Activated T-helper 1 cell treated with Interleukin-2 at 50 U/mL for 16 hours (primary cell): ENCODE data around the gene ADIPOR2.
A peak's percentile ranks its signal among the peaks of the same experiment; 100 is the strongest.

Source experiments
- DNase-seq: peaks from one replicate; pipeline ENCODE4 v3.0.0-alpha.2; 2020; ENCODE audit warnings: low read depth

ADIPOR2 gene

DNA sequence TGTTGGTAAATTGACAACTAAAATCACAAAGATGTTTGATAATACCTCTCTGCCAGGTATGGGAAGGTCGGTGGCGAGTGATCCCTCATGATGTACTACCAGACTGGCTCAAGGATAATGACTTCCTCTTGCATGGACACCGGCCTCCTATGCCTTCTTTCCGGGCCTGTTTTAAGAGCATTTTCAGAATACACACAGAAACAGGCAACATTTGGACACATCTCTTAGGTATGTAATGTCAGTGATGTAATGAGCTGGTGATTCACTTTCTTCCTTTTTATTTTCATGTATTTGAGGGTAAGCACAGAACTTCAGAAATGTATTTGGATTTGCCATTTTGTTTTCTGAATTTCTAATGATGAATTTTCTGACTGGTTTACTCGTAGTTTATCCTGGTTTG lies 86.9 kb downstream of the ADIPOR2 start:
- DNase-seq = no peak

DNA sequence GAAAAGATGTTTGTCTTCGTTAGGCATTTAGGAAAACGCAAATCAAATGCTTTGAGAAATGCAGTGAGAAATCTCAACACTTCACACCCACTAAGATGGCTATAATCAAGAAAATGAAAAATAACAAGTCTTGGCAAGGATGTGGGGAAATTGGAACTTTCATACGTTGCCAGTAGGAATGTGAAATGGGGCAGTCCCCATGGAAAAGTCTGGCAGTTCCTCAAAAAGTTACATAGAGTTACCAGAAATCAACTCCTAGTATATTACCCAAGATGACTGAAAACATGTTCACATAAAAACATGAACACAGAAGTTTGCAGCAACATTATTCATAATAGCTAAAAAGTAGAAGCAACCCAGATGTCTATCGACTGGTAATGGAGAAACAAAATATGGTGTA lies 88.0 kb downstream of the ADIPOR2 start:
- no peak for DNase-seq

DNA sequence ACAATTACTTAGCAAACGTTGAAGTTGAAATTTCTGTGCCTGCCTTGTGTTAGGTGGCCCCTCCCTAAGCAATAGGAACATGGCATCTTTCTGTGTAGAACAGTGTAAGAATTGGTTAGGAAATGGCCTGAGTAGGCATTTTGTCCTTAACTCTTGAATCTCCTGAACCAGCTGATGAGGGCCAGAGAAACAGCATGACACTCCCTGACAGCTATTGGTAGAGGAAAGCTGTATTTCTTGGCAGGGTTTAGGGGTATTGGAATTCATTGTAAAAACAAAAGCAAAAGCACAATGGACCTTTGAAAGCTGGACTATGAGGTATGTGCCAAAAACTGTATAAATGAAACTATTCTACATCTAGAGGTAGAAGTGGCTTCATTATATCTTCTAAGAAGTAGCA lies 88.9 kb downstream of the ADIPOR2 start:
- no peak for DNase-seq

DNA sequence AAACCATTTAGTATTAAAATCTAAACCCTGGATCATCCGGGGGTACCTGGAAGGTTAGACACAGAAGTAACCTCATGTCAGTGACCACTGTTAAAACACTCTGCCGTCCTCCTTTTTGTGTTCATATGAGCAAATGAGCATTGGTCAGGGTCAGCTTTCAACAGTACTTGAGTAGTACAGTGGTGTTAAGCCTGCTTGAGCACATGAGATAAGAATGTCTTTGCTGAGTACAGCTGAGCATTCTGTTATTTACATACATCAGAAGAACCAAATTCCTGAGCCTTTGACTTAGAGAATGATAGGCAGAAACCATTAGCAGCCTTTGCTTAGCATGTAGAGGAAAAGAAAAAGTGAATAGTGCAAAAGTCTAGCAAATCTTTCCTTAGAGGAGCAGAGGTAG lies 90.9 kb downstream of the ADIPOR2 start:
- no peak for DNase-seq

DNA sequence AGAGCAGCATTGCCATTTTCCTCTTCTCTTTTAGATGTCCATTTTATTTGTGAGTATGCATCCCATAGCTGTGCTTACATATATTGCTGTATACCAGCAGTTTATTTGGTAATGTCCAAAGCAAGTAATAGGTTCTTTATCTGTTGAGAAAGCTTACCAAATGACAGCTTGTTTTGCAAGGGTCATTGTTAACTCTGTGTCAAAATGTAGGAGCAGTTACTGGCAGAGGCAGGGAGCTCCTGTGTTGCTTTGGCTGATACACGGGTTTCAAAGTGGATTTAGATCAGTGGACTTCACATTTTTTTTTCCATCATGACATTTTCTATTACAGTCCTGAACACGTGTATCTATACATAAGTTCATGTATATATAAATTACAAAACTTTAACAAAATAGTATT lies 91.3 kb downstream of the ADIPOR2 start:
- DNase-seq = no peak

DNA sequence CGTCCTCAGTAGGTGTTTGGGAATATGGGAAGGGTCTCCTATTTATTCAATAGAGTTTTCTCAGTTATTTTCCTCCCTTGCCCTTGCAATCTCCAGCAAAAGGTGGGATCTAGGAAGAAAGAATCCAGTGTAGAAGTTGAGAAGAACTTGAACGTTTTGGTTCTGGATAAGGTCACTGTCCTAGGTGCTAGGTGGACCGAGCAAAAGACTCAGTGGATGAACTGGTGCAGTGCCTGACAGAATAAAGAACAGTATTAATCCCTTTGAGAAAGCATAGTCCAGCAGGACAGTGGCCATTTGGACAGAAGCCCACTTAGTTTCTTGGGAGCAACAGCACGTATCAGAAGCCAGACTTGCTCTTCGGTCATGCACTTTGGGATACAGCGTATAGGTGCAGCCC lies 96.8 kb downstream of the ADIPOR2 start:
- no peak for DNase-seq

DNA sequence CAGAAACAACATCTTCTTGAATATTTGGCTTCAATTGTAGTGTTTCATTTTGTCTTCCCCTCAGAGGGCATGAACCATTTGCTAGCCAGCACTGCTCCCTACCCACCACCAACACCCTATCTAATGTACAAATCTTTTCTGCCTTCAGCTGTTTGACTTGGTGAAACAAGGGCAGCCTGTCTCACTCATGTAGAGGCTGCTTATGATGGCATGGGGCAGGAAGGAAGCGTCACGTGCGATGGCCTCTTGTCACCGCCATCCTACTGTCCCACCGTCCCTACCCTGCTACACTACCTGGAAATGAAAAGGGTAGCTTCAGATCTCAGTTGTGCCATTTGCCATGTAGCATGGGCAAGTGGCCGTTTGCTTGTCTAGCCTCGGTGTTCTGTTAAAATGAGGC lies 99.6 kb downstream of the ADIPOR2 start:
- no peak for DNase-seq

DNA sequence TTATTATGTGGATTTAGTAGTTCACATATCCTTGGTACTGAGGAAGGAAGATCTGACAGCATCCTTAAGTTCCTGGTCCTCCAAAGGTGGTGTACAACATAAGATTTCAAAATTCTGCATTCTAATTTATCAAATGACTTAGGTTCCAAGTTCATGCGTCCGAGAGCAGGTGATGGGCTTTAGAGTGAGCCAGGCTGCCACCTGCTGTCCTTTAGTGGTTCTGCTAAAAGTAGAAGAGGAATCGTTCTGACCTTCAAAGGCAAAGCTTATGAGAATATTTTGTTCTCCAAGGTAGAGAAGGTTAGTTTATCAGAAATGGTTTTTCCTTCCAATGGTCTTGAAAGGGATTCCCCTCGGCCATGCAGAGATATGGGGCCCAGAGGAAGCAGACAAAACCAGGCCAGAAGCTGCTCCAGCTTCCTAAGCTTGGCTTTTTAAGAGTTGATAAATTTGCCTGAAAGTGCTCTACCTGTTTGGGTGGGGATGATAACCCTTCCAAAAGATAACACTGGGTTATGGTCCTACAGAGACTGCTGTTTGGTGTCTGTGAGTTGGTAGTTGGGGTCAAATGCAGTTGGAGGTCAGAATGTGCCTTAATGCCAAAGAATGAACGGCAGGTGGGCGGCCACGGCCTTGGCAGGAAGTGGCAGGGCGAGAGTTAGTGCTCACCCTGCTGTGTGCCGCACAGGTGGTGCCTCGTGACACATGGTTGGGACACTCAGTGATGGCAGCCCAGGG lies 100.4 kb downstream of the ADIPOR2 start:
- peak; percentile 37 for DNase-seq

DNA sequence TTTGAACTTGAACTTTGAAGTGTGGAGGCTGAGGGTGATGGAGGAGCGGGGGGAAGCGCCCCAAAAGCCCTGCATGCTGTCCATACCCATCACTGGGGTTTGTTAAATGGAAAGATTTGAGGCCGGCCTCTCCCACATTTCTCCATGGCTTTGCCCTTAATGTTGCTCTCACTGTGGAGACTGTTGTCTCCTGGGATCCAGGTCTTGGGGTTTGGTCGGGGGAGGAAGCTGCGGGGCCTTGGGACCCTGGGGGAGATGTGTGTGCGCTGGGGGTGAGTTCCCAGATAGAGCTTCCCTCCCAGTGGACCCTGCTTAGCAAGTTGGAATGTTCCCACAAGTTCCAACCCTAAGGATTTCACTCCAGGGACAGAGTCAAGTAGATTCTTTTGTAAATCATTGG lies 101.5 kb downstream of the ADIPOR2 start:
- no peak for DNase-seq

DNA sequence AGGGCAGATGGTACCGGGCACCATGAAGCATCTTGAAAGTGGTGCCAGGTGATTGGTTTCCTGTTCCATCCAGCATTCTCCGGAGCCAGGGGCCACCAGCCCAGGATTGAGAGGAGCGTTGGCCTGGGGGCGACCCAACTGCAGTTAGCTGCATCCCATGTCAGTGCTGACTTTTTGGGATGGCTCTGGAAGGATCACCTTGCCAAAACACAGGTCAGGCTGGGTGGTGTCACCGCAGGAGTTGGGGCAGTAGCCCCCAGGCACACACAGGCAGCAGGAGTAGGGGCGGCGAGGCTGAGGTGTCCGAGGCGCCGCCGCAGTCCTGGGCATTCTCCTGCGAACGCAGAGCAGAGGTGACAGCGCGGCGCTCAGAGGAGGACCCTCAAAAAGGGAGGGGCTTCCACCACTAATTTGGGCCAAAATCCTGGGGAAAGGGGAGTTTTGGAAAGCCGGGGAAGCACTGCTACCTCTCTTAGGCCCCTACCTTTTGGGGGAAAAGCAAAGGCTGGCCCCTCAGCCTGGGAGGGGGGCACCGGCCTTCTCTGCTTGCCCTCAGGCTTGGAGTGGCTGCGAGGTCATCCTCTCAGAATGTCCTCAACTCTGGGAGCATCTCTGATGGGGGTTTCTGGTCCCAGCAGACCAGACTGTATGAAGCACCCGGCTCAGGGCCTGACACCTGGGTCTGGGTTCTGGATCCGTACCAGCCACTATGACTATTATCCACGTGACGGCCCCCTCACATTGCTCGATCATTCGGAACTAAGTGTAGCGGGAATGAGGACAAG lies 102.7 kb downstream of the ADIPOR2 start:
- DNase-seq = no peak

DNA sequence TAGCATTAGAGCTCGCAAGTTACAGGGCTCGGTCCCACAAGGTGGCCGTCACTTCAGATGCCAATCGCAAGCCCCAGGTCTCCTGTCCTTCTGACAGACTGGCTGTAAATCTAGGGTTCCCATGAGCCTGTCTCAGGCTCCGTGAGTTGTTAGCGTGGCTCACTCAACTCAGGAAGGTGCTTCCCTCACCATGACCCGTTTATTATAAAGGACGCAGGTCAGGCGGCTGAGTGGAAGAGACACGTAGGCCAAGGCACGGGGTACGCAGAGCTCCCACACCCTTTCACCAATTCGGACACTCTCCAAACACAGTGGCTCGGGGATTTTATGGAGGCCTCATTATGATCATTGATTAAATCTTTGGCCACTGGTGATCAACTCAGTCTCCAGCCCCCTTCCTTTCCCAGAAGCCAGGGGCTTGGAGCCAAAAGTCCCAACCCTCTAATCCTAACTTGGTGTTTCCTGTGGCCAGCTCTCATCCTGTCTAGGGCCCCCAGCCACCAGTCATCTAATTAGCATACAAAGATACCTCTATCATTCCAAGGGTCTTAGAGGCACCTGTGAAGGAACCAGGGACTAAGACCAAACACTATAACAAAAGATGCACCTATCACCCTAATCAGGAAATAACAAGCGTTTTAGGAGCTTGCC lies 103.7 kb downstream of the ADIPOR2 start:
- no peak for DNase-seq

DNA sequence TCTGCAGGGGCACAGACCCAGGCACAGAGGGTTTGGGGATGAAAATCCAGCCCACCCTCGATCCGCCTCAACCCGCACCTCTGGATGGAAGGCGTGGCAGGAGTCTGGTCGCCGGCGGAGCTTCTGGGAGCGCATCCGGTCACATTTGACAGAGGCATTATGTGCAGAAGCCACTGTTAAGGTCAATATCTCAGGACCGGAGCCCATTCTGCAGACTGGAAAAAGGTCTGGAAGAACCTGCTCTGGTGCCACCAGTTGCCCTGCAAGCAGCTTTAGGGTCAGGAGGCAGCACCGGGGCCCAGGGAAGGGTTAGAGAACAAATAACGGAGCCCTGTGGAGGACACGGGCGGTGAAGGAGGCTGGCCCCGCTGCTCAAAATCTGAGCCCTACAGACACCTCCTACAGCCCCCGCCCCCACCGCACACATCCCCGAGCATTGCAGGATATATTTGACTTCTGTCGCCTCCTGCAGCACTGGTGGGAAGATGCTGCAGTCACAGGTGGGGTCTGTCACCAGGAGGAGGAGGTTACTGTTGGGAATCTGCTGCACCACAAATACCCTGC lies 104.4 kb downstream of the ADIPOR2 start:
- DNase-seq = no peak

DNA sequence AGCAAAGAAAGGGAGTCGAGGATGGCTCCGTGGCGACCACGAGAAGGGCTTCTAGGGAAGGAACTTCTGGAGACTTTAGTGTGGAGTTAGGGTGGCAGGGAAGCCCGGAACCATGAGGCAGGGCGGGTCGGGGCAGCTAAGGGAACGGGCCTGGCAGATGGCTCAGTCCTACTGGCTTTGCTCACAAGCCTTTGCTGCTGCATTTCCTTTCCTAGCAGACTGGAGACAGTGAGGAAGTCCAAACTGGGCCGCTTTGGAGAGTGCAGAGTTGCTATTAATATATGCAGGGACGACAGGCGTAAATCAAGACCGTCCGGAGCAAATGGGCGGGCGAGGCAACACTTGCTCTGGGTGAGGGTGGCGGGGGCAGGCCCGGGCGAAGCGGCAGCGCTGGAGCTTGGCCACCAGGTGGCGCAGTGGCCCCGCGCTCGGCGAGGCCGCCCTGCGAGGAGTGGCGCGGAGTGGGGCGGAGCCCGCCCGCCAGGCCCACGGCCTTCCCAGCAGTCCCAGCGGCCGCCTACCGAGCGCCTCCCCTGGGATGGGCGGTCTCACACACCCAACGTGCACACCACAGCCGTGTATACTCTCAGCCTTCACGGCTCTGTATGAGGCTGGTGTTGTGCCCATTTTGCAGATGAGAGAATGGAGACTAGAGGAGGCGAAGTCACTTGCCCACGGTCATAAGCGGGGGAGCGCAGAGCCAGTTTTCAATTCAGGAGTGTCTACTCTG lies 105.1 kb downstream of the ADIPOR2 start:
- peak; percentile 93 for DNase-seq

DNA sequence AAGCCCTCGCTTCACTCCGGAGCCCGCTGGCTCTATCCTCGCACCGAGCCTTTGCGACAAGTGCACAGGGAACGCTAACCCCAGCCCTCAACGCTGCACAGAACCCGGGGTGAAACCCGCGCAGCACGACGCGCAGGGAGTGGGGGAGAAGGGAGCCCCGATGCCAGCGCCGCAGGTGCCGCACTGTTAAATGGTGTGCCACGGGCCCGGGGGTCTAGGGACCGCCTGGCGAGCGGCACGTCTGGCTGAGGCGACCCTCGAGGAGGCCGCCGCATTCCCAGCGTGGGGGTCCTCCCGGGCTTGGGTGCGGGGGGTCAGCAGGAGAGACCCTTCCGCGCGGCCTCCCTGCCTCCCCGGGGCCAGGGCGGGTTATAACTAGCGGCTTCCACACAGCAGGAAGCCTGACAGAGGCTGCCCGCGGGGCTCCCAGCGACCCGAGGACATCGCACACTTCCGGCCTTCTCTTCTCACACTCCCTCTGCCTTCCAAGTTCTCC lies 105.7 kb downstream of the ADIPOR2 start:
- DNase-seq = no peak

DNA sequence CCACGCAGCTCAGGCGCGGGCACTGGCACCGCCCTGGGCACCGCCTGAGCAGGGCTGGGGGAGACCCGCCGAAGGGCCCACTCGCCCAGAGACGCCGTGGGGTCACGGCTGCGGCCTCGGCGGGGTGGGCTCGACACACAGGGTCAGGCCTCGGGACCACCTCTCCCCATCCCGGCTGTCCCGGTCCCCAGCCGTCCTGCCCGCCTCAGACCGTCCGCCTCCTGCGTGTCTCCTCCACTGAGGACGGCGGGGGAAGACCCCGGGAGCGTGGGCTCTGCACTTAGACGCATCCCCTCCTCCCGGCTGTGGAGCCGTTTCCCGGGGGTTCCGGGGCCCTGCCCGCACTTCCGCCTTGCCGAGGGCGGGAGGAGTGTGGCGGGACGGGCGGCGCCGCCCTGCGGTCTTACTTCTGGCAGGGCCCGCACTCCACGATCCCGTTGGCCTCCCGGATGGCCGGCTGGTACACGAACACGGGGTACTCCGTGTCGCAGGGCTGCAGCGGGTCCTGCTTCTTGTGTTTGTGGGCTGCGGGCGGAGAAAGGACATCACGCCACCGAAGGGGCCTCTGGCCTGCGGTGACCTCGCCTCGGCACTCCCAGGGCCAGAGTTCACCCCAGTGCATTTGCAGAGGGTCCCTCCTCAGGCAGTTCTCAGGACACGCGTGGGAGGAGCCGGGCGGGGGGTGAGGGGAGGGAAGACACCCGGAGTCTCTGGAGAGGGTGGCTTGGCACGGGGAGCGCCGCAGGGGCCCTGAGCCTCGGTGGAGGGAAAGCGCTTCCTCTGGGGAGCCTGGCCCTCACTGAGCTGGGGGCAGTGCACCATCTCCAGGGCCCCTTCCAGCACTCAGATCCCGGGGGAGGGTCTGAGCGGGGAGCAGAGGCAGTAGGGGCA lies 106.4 kb downstream of the ADIPOR2 start:
- peak; percentile 57 for DNase-seq

DNA sequence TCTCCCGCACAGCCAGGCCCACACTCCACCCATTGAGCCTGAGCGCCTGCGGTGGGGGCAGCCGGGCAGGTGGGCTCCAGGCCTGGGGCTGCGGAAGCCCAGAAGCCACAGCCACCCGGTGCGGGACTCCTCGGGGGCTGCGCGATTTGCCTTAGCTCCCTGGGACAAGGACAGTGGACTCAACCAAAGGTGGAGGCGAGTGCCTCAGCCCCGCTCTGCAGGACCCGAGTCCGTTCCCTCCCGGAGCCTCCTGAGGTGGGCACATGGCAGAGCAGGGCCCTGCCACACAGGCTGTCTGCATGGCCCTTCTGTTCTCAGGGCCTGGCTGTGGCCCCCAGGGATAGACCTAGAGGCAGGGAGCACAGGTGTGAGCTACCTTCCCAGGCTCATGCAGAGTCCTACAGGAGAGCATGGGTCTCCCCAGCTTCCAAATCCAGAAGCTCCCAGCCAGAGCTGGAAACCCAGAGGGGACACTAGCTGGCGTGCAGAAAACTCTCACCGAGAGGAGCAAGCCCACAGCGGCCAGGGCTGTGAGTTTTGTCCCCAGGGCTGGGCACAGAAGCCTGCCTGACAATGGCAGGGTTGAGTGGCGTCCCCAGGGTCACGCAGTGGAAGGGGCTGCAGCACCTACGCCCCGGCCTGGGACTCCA lies 107.2 kb downstream of the ADIPOR2 start:
- no peak for DNase-seq

DNA sequence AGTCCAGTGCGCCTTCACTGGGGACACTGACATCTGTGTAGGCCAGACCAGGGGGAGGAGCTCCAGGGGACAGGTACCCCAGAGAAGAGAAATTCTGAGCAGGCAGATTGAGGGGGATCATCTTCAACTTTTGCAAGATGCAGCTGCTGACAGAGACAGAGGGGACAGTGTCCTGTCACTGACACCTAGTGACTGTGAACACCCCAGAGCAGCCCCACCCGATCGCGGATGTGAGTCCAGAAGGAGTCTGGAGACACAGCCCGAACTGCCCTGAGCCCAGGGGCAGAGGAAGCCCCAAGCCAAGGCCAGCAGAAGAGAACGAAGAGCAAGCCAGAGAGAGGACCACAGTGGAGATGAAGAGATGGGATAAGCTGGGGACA lies 107.8 kb downstream of the ADIPOR2 start:
- no peak for DNase-seq

DNA sequence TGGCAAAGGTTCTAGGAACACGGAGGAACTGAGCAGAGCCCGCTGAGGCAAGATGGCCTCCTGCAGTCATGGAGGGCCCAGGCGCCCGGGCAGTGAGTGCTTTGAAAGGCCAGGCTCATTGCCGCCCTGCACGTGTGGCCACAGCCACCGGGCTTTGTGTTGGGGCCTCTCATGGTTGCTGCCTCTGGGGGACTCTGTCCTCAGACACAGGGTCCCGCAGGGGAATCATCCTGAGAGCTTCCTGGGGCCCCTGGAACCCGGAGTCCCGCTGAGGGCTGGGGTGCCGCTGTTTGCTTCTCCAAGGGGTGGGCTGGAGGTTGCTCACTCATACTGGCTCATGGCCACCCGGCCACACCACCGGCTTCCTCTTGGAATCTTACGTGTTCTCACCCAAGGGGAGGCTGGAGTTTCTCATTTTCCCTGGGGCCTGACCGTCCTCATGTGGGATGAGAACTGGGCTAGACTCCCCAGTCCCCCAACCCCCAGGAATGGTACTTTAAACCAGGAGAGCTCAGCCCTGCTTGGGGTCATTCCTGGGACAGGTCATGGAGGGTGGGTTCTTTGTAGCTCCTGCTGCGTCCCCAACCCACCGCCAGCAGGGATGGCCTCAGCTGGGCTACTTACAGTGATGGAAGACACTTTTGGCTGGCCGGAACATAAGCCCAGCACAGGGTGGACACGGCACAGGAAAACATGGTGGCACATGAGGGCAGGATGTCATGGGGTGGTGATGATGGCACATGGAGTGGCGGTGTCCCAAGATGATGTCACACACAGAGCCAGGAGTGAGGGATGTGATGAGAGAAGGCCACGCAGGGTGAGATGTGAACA lies 108.4 kb downstream of the ADIPOR2 start:
- no peak for DNase-seq

DNA sequence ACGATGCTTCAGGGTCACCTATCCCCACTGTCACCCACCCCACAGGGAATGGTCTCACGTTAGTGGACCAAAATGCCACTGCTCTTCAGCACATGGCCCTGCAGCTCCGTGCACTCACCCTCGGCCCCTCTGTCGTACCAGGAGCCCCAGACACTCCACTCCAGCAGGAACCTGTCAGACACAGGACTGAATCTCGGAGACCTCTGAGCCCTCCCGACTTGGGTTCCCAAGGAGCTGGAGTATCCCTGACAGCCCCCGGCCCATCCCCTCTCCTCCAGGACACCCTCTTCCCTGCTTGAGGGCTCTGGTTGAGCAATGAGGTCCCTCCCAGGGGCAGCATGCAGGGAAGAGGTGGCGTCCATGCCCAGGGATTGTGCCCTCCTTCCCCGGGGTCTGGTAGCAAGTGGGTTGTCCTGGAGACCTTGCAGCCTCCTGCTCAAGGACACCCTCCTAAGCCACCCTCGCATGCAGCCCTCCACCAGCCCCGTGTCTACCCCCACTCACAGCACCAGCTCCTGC lies 109.1 kb downstream of the ADIPOR2 start:
- DNase-seq = no peak
